Measurements from ENCODE around the gene ANKRD33.

Gene ANKRD33

GRCh38 chr12:51905471-51906429, 17.8 kb downstream of the ANKRD33 start:
- FAIRE-seq: no peak

- no peak for FAIRE-seq
Measured at GRCh38 chr12:51906430-51907082, 18.7 kb downstream of the ANKRD33 start.

- no peak for FAIRE-seq
Measured at GRCh38 chr12:51907083-51907855, 19.4 kb downstream of the ANKRD33 start, which contains the start of gene ACVRL1. Gene ACVRL1, plus strand, starts transcription at chr12:51907504. Its CDS starts 4,971 bp downstream, at chr12:51912475.

GRCh38 chr12:51907856-51908425, 20.0 kb downstream of the ANKRD33 start:
- FAIRE-seq: no peak

GRCh38 chr12:51908876-51909592, 21.1 kb downstream of the ANKRD33 start:
- FAIRE-seq: no peak

GRCh38 chr12:51910168-51910567, 22.3 kb downstream of the ANKRD33 start:
- no peak for FAIRE-seq

GRCh38 chr12:51910691-51911090, 22.8 kb downstream of the ANKRD33 start:
- FAIRE-seq: no peak

- no peak for FAIRE-seq
Measured at GRCh38 chr12:51911307-51911706, 23.4 kb downstream of the ANKRD33 start.

GRCh38 chr12:51911788-51912711, 24.1 kb downstream of the ANKRD33 start:
- no peak for FAIRE-seq

- no peak for FAIRE-seq
Measured at GRCh38 chr12:51913071-51914033, 25.4 kb downstream of the ANKRD33 start.

- FAIRE-seq: no peak
Measured at GRCh38 chr12:51914034-51914923, 26.4 kb downstream of the ANKRD33 start.

GRCh38 chr12:51915003-51915625, 27.2 kb downstream of the ANKRD33 start:
- no peak for FAIRE-seq

GRCh38 chr12:51915951-51916350, 28.0 kb downstream of the ANKRD33 start:
- no peak for FAIRE-seq

GRCh38 chr12:51917041-51917590, 29.2 kb downstream of the ANKRD33 start:
- FAIRE-seq: no peak

GRCh38 chr12:51917746-51918453, 30.0 kb downstream of the ANKRD33 start:
- FAIRE-seq: no peak

- no peak for FAIRE-seq
Measured at GRCh38 chr12:51920046-51920445, 32.1 kb downstream of the ANKRD33 start.
